Esophagus squamous epithelium (tissue), 4 donors: ENCODE measurements around the gene TMEM132D.

Source experiments
- CTCF ChIP-seq, 6 experiments: fragments of 450-650 bp in 4 of 6; fragments of 200-600 bp in 2 of 6; sonication (generic) in 2 of 6; IDR thresholded peaks; one replicate each; pipeline ENCODE4 v1.5.1; 2016 to 2019; ENCODE audit warnings: antibody characterized with exemption in 6 of 6, mild to moderate bottlenecking in 4 of 6, moderate library complexity in 4 of 6
- POLR2A ChIP-seq, 4 donors: fragments of 450-650 bp; IDR thresholded peaks; one replicate each; pipeline ENCODE4 v1.6.1; 2017; ENCODE audit warnings: antibody characterized with exemption in 4 of 4, mild to moderate bottlenecking in 4 of 4, moderate library complexity in 3 of 4

DNA sequence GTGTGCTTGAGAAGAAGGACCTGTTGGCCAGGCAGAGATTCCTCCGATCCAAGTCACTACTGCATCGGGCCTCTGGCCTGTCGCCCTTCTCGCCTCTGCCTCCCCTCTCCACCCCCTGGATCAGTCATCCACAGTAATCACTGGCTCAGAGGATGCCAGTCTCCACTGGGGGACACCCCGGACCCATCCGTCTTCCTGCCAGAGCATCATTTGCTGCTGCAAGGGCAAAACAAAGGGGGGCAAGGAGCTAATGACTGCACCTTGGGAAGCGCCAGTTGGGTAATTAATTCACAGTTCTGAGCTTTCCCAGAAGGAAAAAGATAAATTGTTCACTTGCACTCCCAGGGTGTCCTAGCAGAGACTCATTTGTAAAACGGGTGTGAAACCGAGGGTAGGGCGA, 835.1 kb downstream of the TMEM132D start:
- no peak for TF ChIP-seq CTCF (IDR thresholded peaks at IDR 0.05)
- no peak for TF ChIP-seq POLR2A (IDR thresholded peaks at IDR 0.05)
